HG02970 (cell line): ENCODE measurements around the gene NFRKB.
"Not testable (repeated sequence)": the region's sequence is repeated elsewhere in the genome, so short reads cannot be mapped to it uniquely, and the experiment has no call there.

Experiments
- ATAC-seq: cut with Tn5 transposase; IDR thresholded peaks from one replicate; pipeline ENCODE4 v1.9.1; 2021; ENCODE audit warnings: mild to moderate bottlenecking, moderate library complexity, moderate number of reproducible peaks; ENCODE audit not compliant: unreplicated experiment, low FRiP score

NFRKB gene

GRCh38 chr11:129894278-129895125 is 876 bp downstream of the NFRKB start:
- ATAC-seq = peak; percentile 3

- no peak for ATAC-seq
Measured at GRCh38 chr11:129888451-129888850, 6.9 kb downstream of the NFRKB start.

GRCh38 chr11:129885381-129885780 is 10.0 kb downstream of the NFRKB start:
- no peak for ATAC-seq

- ATAC-seq = no peak
Measured at GRCh38 chr11:129884581-129884980, 10.8 kb downstream of the NFRKB start.

- ATAC-seq = no peak
Measured at GRCh38 chr11:129881570-129882170, 13.7 kb downstream of the NFRKB start.

- no peak for ATAC-seq
Measured at GRCh38 chr11:129880311-129880710, 15.1 kb downstream of the NFRKB start.

- no peak for ATAC-seq
Measured at GRCh38 chr11:129871914-129872313, 23.5 kb downstream of the NFRKB start.

GRCh38 chr11:129868626-129869025 is 26.8 kb downstream of the NFRKB start:
- ATAC-seq = not testable (repeated sequence)

GRCh38 chr11:129866311-129866710 is 29.1 kb downstream of the NFRKB start:
- no peak for ATAC-seq

GRCh38 chr11:129865701-129866100 is 29.7 kb downstream of the NFRKB start:
- no peak for ATAC-seq

GRCh38 chr11:129864811-129865210 is 30.6 kb downstream of the NFRKB start:
- ATAC-seq = no peak

- ATAC-seq = no peak
Measured at GRCh38 chr11:129861702-129862522, 33.5 kb downstream of the NFRKB start.

- no peak for ATAC-seq
Measured at GRCh38 chr11:129856036-129856435, 39.3 kb downstream of the NFRKB start.

- no peak for ATAC-seq
Measured at GRCh38 chr11:129855086-129855485, 40.3 kb downstream of the NFRKB start.

- no peak for ATAC-seq
Measured at GRCh38 chr11:129854232-129854805, 41.1 kb downstream of the NFRKB start.

- no peak for ATAC-seq
Measured at GRCh38 chr11:129853518-129854231, 41.7 kb downstream of the NFRKB start.

- no peak for ATAC-seq
Measured at GRCh38 chr11:129852125-129852740, 43.1 kb downstream of the NFRKB start.

- no peak for ATAC-seq
Measured at GRCh38 chr11:129849447-129850130, 45.8 kb downstream of the NFRKB start.

GRCh38 chr11:129847361-129847760 is 48.0 kb downstream of the NFRKB start:
- not testable (repeated sequence) for ATAC-seq
